GM18519 (cell line): ENCODE results near the gene CSNK1A1L.

ENCODE experiments used
- ATAC-seq: cut with Tn5 transposase; IDR thresholded peaks from one replicate; pipeline ENCODE4 v1.9.1; 2021; ENCODE audit warnings: mild to moderate bottlenecking, moderate library complexity; ENCODE audit not compliant: unreplicated experiment, low FRiP score

CSNK1A1L gene

GRCh38 chr13:37105251-37105714, at the start of gene CSNK1A1L:
TSS of gene CSNK1A1L (minus strand) at chr13:37105664. CDS start at chr13:37105256, 408 bp downstream.
- ATAC-seq, result no peak

- ATAC-seq, result no peak
Observed at GRCh38 chr13:37149380-37149779, 43.9 kb upstream of the CSNK1A1L start.

- no peak for ATAC-seq
Observed at GRCh38 chr13:37148501-37148900, 43.0 kb upstream of the CSNK1A1L start.

- no peak for ATAC-seq
Observed at GRCh38 chr13:37144661-37145060, 39.2 kb upstream of the CSNK1A1L start.

- no peak for ATAC-seq
Observed at GRCh38 chr13:37143911-37144310, 38.4 kb upstream of the CSNK1A1L start.

- no peak for ATAC-seq
Observed at GRCh38 chr13:37142877-37143276, 37.4 kb upstream of the CSNK1A1L start.

- no peak for ATAC-seq
Observed at GRCh38 chr13:37141011-37141410, 35.5 kb upstream of the CSNK1A1L start.

- no peak for ATAC-seq
Observed at GRCh38 chr13:37139356-37139755, 33.9 kb upstream of the CSNK1A1L start.

- no peak for ATAC-seq
Observed at GRCh38 chr13:37138926-37139325, 33.5 kb upstream of the CSNK1A1L start.

GRCh38 chr13:37138169-37138568, 32.7 kb upstream of the CSNK1A1L start:
- ATAC-seq, result no peak

GRCh38 chr13:37136633-37137032, 31.2 kb upstream of the CSNK1A1L start:
- no peak for ATAC-seq

GRCh38 chr13:37136187-37136586, 30.7 kb upstream of the CSNK1A1L start:
- no peak for ATAC-seq

- ATAC-seq, result no peak
Observed at GRCh38 chr13:37134411-37135041, 29.1 kb upstream of the CSNK1A1L start.

- ATAC-seq, result no peak
Observed at GRCh38 chr13:37132211-37132610, 26.7 kb upstream of the CSNK1A1L start.

- no peak for ATAC-seq
Observed at GRCh38 chr13:37131092-37131491, 25.6 kb upstream of the CSNK1A1L start.

GRCh38 chr13:37129866-37130265, 24.4 kb upstream of the CSNK1A1L start:
- no peak for ATAC-seq

- no peak for ATAC-seq
Observed at GRCh38 chr13:37127691-37128241, 22.3 kb upstream of the CSNK1A1L start.

GRCh38 chr13:37123337-37123736, 17.9 kb upstream of the CSNK1A1L start:
- no peak for ATAC-seq

- no peak for ATAC-seq
Observed at GRCh38 chr13:37118016-37118415, 12.6 kb upstream of the CSNK1A1L start.

GRCh38 chr13:37114250-37114649, 8.8 kb upstream of the CSNK1A1L start:
- no peak for ATAC-seq

GRCh38 chr13:37113534-37113933, 8.1 kb upstream of the CSNK1A1L start:
- no peak for ATAC-seq

- ATAC-seq, result peak; percentile 55
Observed at GRCh38 chr13:37109051-37109678, 3.7 kb upstream of the CSNK1A1L start.
